ENCODE results near the gene C6orf132. TPM values are rescaled to one million over a fixed set of nuclear protein-coding genes. Genes with fewer than 3 reads are reported as not detected.

C6orf132 gene
- polyA plus RNA-seq, 3 donors, result 5.0 to 5.8 (median 5.2) TPM

- no peak for DNase-seq
These were observed 64.0 kb downstream of the C6orf132 start for GRCh38 chr6:42078386-42078785.

GRCh38 chr6:42075159-42075838 lies 67.1 kb downstream of the C6orf132 start:
- DNase-seq, result peak; percentile 81

- DNase-seq, result no peak
These were observed 69.1 kb downstream of the C6orf132 start for GRCh38 chr6:42073287-42073686.

GRCh38 chr6:42071881-42072583 lies 70.4 kb downstream of the C6orf132 start:
- DNase-seq, result no peak

- no peak for DNase-seq
These were observed 73.4 kb downstream of the C6orf132 start for GRCh38 chr6:42068872-42069522.

GRCh38 chr6:42068173-42068572 lies 74.2 kb downstream of the C6orf132 start:
- DNase-seq, result no peak

GRCh38 chr6:42066156-42066675 lies 76.2 kb downstream of the C6orf132 start:
- DNase-seq, result no peak

GRCh38 chr6:42059743-42060142 lies 82.7 kb downstream of the C6orf132 start:
- DNase-seq, result no peak

GRCh38 chr6:42053601-42054000 lies 88.8 kb downstream of the C6orf132 start:
- no peak for DNase-seq

- no peak for DNase-seq
These were observed 91.2 kb downstream of the C6orf132 start for GRCh38 chr6:42051268-42051653.

Other genes starting within 250 kb of the C6orf132 start
- 10 to 100 TPM in 2 of 3 donors, 1 to 10 TPM in 1; 9.9 to 16.9 (median 14.9) TPM for gene USP49, start 247.2 kb downstream of the C6orf132 start, polyA plus RNA-seq (ENCODE audit: insufficient read length in 3 of 3)
- 10 to 100 TPM; 34.1 to 38.8 (median 35.4) TPM for gene MED20, start 221.5 kb downstream of the C6orf132 start, polyA plus RNA-seq (ENCODE audit: insufficient read length in 3 of 3)
- 10 to 100 TPM; 27.9 to 34.0 (median 29.4) TPM for gene BYSL, start 221.1 kb downstream of the C6orf132 start, polyA plus RNA-seq (ENCODE audit: insufficient read length in 3 of 3)
- gene CCND3, start 200.8 kb downstream of the C6orf132 start, polyA plus RNA-seq (ENCODE audit: insufficient read length in 3 of 3), result 10 to 100 TPM; 25.9 to 32.8 (median 32.7) TPM
- gene TAF8, start 92.1 kb downstream of the C6orf132 start, polyA plus RNA-seq (ENCODE audit: insufficient read length in 3 of 3), result 10 to 100 TPM; 18.6 to 28.1 (median 26.3) TPM
- gene GUCA1A, start 30.7 kb upstream of the C6orf132 start, polyA plus RNA-seq (ENCODE audit: insufficient read length in 3 of 3), result under 1 TPM in 1 of 3 donors, not detected in 2; 0.24 TPM
- gene GUCA1B, start 52.3 kb upstream of the C6orf132 start, polyA plus RNA-seq (ENCODE audit: insufficient read length in 3 of 3), result 1 to 10 TPM; 1.3 to 2.7 (median 1.8) TPM
- gene MRPS10, start 75.2 kb upstream of the C6orf132 start, polyA plus RNA-seq (ENCODE audit: insufficient read length in 3 of 3), result 10 to 100 TPM; 26.2 to 29.3 (median 26.9) TPM